HG03280 (cell line): ENCODE data around the gene ADAMTSL5.
"Not testable (repeated sequence)": the region's sequence is repeated elsewhere in the genome, so short reads cannot be mapped to it uniquely, and the experiment has no call there.

Source experiments
- ATAC-seq: cut with Tn5 transposase; IDR thresholded peaks from one replicate; pipeline ENCODE4 v1.9.1; 2021; ENCODE audit warnings: mild to moderate bottlenecking, moderate library complexity; ENCODE audit not compliant: unreplicated experiment

Gene ADAMTSL5

DNA sequence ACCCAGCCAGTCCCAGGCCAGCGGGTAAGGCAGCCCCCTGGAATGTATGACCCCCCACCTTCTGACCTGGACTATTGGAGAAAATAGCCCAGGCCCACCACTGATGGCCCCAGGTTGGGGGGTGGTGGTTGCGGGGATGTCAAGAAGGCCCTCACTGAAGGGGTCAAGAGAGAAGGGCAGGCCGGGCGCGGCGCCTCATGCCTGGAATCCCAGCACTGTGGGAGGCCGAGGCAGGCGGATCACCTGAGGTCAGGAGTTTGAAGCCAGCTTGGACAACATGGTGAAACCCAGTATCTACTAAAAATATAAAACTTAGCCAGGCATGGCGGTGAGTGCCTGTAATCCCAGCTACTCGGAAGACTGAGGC, 1.5 kb upstream of the ADAMTSL5 start:
- no peak for ATAC-seq

GRCh38 chr19:1513499-1514294, 878 bp upstream of the ADAMTSL5 start:
- no peak for ATAC-seq

DNA sequence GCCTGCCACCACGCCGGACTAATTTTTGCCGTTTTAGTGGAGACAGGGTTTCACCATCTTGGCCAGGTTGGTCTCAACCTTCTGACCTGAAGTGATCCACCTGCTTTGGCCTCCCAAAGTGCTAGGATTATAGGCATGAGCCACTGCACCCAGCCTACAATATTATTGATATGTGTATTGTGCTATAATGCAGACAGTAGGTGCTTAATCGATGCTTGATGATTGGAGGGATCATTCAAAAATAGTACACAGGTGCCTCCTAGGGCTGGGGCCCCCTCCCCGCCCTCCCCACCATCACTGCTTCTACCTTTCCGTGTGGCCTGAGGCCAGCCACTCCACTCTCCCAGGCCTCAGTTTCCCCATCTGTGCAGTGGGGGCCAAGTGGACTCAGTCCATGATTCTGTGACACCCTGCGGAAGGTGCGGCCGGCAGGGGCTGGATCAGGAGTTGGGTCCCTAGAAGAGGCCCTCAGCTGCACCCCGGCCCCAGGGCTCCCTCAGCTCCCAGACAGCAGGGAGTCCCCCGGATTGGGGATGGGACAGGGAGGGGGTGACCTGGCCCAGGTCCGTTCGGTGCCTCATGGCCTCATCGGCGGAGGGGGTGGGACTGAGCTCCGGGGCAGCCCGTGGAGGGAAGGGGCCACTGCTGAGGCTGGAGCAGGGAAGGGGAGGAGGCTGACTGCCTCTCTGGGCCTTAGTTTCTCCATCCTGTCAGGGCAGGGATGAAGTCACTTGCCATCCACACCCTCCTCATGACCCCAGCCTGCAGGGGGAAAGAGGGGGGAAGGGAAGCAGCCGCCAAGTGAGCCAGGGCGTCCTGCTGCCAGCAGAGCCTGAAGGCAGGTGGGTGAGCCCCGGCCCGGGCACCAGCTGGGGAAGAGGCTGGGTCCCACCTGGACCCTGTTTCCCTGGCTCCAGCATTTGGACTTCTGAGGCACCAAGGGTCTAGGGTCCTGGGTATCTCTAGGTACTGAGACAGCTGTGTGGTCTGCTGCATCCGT, 1.2 kb downstream of the ADAMTSL5 start:
- no peak for ATAC-seq

DNA sequence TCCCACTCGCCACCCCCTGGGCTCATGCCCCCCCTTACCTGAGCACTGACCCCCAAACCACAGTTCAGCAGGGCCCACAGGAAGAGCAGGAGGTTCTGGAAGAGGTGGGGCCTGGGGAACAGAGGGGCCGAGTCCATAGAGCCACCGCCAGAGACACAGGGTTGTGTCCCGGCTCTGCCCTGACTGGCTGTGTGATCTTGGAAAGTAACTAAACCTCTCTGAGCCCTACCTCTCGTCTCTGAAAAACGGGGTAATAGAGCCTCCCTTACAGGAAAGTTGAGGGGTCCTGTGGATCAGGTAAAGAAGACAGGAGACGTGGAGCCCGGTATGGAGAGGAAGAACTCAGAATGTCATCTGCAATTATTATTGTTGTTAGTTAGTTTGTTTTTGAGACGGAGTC, 2.0 kb downstream of the ADAMTSL5 start:
- ATAC-seq: no peak

DNA sequence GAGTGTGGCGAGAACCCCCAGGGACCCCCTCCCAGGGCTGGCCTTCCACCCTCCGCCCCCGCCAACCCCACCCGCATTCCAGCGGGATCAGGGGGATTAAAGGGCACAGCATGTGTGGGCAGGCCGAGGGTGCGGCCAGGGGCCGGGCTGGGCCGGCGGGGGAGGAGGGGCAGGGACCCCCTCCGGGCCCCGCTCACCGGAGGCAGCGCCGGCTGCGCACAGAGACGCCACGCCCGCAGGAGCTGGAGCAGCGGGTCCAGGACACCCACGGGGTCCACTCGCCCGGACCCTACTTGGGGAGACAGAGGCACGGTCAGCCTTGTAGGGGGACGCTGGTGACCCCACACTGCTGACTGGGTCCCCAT, 2.4 kb downstream of the ADAMTSL5 start:
- no peak for ATAC-seq

GRCh38 chr19:1509602-1510441, 3.0 kb downstream of the ADAMTSL5 start:
- ATAC-seq: no peak

- ATAC-seq: no peak
Observed at GRCh38 chr19:1508507-1508856, 4.3 kb downstream of the ADAMTSL5 start.

DNA sequence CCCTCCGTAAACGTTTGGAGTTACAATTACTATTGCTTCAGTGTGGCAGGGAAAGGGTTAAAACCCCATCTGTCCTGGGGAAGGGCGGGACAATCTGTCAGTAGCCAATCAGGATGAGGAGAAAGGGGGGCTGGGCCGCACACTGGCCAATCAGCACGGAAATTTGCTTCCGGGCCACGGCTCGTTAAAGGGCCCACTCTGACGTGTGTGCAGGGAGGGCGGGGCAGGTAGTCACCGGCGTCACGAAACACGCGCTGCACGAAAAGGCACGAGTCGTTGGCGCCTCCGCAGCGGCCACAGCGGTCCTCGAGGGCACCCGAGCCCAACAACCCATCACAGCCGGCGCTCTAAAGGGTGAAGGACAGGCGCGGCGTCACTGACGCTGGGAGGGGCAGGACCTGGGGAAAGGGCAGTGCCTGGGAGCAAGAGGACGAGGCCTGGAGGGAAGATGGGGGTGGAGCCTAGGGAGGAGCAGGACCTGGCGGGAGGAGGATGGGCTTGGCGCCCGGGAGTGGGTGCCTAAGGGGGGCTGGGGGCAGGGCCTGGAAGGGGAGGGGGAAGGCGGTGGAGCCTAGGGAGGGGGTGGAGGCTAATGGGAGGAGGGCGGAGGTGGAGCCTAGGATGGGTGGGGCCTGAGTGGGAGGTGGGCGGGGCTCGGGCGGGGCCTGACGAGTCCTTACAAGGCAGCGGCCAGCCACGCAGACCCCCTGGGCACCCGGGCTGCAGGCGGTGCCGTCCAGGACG, 4.9 kb downstream of the ADAMTSL5 start:
- no peak for ATAC-seq

DNA sequence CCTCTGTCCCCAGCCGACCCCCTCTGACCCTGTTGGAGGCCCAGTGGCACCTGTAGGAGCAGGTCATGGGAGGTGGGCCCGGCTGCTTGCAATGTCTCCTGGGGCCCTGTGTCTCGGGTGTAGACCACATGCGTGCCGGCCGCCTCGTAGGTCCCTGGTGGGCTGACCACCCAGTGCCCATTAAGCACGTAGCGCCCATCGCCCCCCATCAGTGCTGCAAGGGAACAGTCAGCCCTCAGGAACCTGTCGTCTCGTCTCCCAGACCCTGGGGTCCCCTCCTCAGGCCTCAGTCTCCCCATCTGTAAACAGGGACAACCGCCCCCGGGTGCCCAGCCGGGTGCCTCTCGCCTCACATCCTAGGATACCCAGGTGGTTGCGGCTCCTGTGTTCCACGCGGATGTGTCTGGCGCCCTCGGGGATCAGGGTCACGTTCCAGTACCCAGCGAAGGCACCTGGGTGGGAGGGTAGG, 5.6 kb downstream of the ADAMTSL5 start:
- no peak for ATAC-seq

GRCh38 chr19:1505991-1506881, 6.6 kb downstream of the ADAMTSL5 start:
- no peak for ATAC-seq

GRCh38 chr19:1505012-1505411, 7.8 kb downstream of the ADAMTSL5 start:
- no peak for ATAC-seq

DNA sequence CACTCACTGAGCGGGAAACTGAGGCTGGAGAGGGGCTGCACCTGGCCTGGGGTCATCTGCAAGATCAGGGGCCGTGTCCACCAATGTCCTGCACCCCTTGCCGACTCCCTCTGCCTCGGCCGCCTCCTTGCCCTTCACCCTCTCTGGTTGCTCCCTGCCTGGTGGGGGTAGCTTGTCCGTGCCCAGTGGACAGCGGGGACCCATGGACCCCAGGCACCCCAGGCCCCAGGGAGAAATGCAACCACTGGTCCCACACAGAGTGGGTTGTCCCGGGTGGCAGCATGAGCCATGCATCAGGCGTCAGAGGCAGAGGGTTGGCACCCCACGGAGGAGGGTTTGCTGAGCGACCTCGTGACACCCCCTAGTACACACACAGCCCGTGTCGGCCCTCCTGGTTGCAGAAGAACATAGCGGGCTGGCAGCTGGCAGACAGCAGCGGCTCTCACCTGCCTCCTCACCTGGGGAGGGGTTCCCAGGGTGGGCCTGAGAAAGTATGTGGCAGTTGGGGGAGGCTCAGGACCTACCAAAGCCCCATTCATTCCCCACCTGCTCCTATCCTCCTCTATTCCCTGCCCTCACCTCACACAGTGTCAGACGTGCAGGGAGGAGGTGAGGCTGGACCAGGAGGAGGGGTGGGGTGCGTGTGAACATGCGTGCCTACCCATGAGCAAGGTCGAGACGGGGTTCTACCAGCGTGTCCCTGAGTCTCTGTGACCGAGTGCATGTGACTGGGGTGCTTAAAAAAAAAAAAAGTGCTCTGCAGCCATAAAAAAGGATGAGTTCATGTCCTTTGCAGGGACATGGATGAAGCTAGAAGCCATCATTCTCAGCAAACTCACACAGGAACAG, 8.7 kb downstream of the ADAMTSL5 start:
- no peak for ATAC-seq

DNA sequence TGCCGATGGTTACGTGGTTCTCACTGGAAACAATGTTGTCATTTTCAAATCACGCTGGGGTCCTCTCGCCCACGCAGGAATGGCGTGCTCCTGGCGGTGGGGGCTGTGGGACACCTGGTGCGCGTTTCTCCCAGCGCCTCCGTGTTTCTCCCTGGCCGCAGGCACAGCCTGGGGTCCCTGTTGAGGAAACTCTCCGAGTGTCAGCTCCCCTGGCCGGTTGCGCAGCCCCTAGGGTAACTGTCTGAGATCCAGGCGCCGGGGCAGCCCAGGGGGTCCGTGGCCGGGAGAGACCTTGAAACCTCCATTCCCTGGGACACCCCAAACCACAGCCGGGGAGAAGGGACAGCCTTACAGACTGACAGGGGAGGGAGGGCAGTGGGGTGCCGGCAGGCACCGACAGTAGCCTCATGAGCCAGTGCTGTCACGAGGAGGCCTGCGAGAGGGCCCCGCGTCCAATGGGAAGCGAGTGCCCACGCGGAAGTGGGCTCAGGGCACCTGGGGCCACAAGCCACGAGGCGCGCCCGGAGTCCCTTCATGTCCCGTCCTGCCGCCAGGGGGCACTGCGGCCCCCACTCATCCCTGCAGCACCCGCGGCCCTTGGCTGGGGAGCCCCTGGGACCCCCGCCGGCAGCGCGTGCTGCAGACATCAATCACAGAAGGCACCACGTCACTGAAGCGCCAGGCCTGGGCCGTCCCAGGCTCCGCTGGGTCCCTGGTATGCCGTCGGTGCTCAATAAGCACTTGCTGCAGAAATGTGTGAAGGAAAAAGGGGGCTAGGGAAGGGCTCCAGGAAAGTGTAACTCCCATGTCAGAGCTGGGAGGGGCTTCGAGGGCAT, 9.5 kb downstream of the ADAMTSL5 start:
- no peak for ATAC-seq

GRCh38 chr19:1502433-1503088, 10.3 kb downstream of the ADAMTSL5 start:
- no peak for ATAC-seq

DNA sequence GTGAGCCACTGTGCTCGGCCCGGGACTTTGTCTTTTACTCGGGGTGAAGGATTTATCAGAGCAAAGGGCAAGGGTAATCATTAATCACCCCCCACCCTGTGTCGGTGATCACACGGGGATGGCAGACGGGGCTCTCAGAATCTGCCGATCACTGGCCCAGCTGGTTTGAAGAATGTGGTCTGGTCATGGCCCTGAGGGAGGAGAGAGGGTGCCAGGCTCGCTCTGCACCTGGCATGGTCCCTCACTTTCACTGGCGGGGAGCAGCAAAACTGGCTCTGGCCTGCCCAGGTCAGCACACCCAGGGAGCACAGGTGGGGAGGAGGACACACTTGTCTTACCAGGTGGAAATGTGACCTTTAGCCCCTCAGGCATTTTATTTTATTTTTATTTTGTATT, 11.6 kb downstream of the ADAMTSL5 start:
- ATAC-seq: no peak

GRCh38 chr19:1499231-1499630, 13.6 kb downstream of the ADAMTSL5 start:
- not testable (repeated sequence) for ATAC-seq
